OCI-LY1 (cell line): ENCODE data around the gene FRS3.

Source experiments
- H2AFZ ChIP-seq: fragments of 200-600 bp; sonication (generic), shearing (Covaris generic); 2 replicates; pipeline ENCODE4 v1.6.0; 2014; ENCODE audit warnings: antibody characterized with exemption, mild to moderate bottlenecking, low read length
- H3F3A ChIP-seq: fragments of 200-600 bp; sonication (generic), shearing (Covaris generic); 2 replicates; pipeline ENCODE4 v1.6.0; 2014; ENCODE audit warnings: mild to moderate bottlenecking, antibody characterized with exemption, low read length, moderate library complexity; ENCODE audit not compliant: insufficient read depth
- H3K27ac ChIP-seq: fragments of 200-600 bp; sonication (generic); 2 replicates; pipeline ENCODE4 v1.5.1; 2014; ENCODE audit warnings: low read length, mixed run types, mild to moderate bottlenecking, low read depth; ENCODE audit not compliant: poor library complexity, severe bottlenecking
- H3K27me3 ChIP-seq: fragments of 200-600 bp; sonication (generic); 2 replicates; pipeline ENCODE4 v1.6.0; 2014; ENCODE audit warnings: antibody characterized with exemption, mild to moderate bottlenecking, low read length, moderate library complexity; ENCODE audit not compliant: insufficient read depth
- H3K36me3 ChIP-seq: fragments of 200-600 bp; sonication (generic); 2 replicates; pipeline ENCODE4 v1.6.1; 2014; ENCODE audit warnings: mild to moderate bottlenecking, antibody characterized with exemption, low read length, moderate library complexity, mixed read lengths; ENCODE audit not compliant: insufficient read depth
- H3K4me1 ChIP-seq: fragments of 200-600 bp; sonication (generic); 2 replicates; pipeline ENCODE4 v1.5.1; 2014; ENCODE audit warnings: mild to moderate bottlenecking, low read length, moderate library complexity; ENCODE audit not compliant: insufficient read depth, severe bottlenecking
- H3K4me2 ChIP-seq: fragments of 200-600 bp; sonication (generic), shearing (Covaris generic); 2 replicates; pipeline ENCODE4 v1.6.1; 2014; ENCODE audit warnings: low read length
- H3K4me3 ChIP-seq: fragments of 200-600 bp; sonication (generic); 2 replicates; pipeline ENCODE4 v1.5.1; 2014; ENCODE audit warnings: low read length, low read depth, mild to moderate bottlenecking, mixed read lengths; ENCODE audit not compliant: poor library complexity, severe bottlenecking
- H3K79me2 ChIP-seq: fragments of 200-600 bp; shearing (Covaris generic); 2 replicates; pipeline ENCODE4 v1.6.1; 2016; ENCODE audit warnings: mixed run types, low read length, mixed read lengths; ENCODE audit not compliant: insufficient read depth
- H3K9ac ChIP-seq: fragments of 200-600 bp; sonication (generic), shearing (Covaris generic); 2 replicates; pipeline ENCODE4 v1.6.1; 2014; ENCODE audit warnings: mild to moderate bottlenecking, low read length, mixed read lengths
- H3K9me2 ChIP-seq: fragments of 200-600 bp; sonication (generic), shearing (Covaris generic); 2 replicates; pipeline ENCODE4 v1.6.1; 2014; ENCODE audit warnings: low read depth, mild to moderate bottlenecking, low read length, mixed read lengths
- H3K9me3 ChIP-seq: fragments of 200-600 bp; shearing (Covaris generic); 2 replicates; pipeline ENCODE4 v1.6.1; 2014; ENCODE audit warnings: low read length, mixed read lengths
- H4K20me1 ChIP-seq: fragments of 200-600 bp; sonication (generic), shearing (Covaris generic); 2 replicates; pipeline ENCODE4 v1.6.0; 2016; ENCODE audit warnings: mild to moderate bottlenecking, low read length; ENCODE audit not compliant: insufficient read depth
- CTCF ChIP-seq: fragments of 200-600 bp; sonication (generic), shearing (Covaris generic); IDR thresholded peaks from 2 replicates; pipeline ENCODE4 v1.5.1; 2017; ENCODE audit warnings: mild to moderate bottlenecking, antibody characterized with exemption, low read length, moderate library complexity, mixed read lengths
- EZH2 ChIP-seq: fragments of 200-600 bp; sonication (generic), shearing (Covaris generic); IDR thresholded peaks from 2 replicates; pipeline ENCODE4 v1.8.0; 2017; ENCODE audit warnings: borderline replicate concordance, mixed run types, mild to moderate bottlenecking, antibody characterized with exemption, low read length, moderate library complexity, mixed read lengths

Gene FRS3

DNA sequence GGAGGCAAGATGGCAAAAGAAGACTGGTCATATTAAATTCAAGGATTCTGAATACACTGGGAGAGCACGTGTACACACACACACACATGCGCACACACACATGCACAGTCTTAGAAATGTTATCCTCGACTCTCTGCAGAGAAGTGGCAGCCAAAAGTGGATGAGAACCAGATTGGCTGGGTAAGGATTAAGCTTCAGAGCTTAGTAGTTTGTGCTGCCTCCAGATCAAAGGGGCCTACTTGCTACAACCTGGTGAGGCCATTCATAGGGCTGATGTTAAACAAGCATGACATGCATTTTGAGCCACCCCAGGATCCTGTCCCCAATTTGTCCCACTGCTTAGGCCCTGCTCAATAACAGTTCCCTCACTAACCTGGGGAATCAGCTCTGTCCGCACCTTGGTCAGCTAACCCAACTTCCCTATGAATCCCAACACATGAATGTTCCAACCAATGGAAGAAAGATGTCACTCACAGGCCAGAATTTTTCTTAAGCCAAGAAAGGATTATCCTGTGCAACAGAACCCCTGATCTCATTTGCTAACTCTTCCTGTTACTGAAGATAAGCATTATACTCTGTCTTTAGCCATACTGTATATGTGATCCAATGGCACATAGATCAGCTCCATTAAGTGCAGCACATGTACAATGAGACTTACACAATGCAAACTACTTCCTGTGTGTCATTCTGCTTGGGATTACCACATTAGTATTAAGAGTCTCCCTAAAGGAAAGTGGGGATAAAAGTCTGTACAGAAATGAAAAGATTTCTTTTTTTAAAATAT is 38.8 kb upstream of the FRS3 start:
- H3K9ac ChIP-seq, result no peak overlapping the region
- no peak overlapping the region for H2AFZ ChIP-seq
- H3K9me2 ChIP-seq, result no peaks in the 10 kb centered on the region

GRCh38 chr6:41815587-41815986 is 35.9 kb upstream of the FRS3 start:
- no peaks in the 10 kb centered on the region for H3K9me3 ChIP-seq
- no peak overlapping the region for H3K4me3 ChIP-seq
- H3K4me2 ChIP-seq, result no peak overlapping the region
- TF ChIP-seq CTCF, result no peak
- TF ChIP-seq EZH2, result no peak
- H3K36me3 ChIP-seq, result peaks cover 5% of the 10 kb centered on the region; the same call in 1 of the 2 replicates
- no peaks in the 10 kb centered on the region for H3K4me1 ChIP-seq
- H3K27ac ChIP-seq, result no peak overlapping the region
- peaks cover 5% of the 10 kb centered on the region for H3F3A ChIP-seq
- no peaks in the 10 kb centered on the region for H4K20me1 ChIP-seq
- H3K79me2 ChIP-seq, result no peaks in the 10 kb centered on the region
- H3K9ac ChIP-seq, result no peak overlapping the region
- H3K27me3 ChIP-seq, result no peaks in the 10 kb centered on the region
- H2AFZ ChIP-seq, result no peak overlapping the region
- no peaks in the 10 kb centered on the region for H3K9me2 ChIP-seq

More for the DNA sequence above, 38.8 kb upstream of the FRS3 start:
- H3K27me3 ChIP-seq, result no peaks in the 10 kb centered on the region
- H3F3A ChIP-seq, result peaks cover 5% of the 10 kb centered on the region; the same call in 1 of the 2 replicates
- TF ChIP-seq EZH2 (no peak), CTCF (no peak)
- no peak overlapping the region for H3K27ac ChIP-seq
- H3K4me3 ChIP-seq, result no peak overlapping the region
- H3K36me3 ChIP-seq, result peaks cover 5% of the 10 kb centered on the region; the same call in 1 of the 2 replicates
- H3K4me1 ChIP-seq, result no peaks in the 10 kb centered on the region
- no peak overlapping the region for H3K4me2 ChIP-seq
- H4K20me1 ChIP-seq, result no peaks in the 10 kb centered on the region
- no peaks in the 10 kb centered on the region for H3K79me2 ChIP-seq
- no peaks in the 10 kb centered on the region for H3K9me3 ChIP-seq

DNA sequence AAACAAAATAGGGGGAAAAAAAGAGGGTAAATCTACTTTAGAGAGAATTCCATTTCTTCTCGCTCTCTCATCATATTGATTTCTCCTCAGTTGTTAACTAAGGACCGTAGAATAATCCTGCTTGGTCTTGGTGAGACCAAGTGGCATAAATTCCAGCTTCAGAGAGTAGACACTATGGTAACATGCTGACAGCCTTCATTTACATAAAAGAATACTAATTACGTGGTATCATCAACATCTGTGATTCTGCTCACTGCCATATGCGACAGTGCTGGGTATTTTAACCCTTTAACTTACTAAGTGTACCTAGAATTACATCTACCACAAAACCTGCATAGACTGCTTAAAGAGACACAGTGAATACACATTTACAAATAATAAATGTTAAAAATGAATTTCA is 34.9 kb upstream of the FRS3 start:
- Histone ChIP-seq H2AFZ (no peak overlapping the region), H3K9me2 (no peaks in the 10 kb centered on the region), H3K9ac (no peak overlapping the region), H3F3A (peaks cover 5% of the 10 kb centered on the region), H3K4me1 (no peaks in the 10 kb centered on the region), H3K9me3 (no peaks in the 10 kb centered on the region), H4K20me1 (no peaks in the 10 kb centered on the region), H3K4me3 (no peak overlapping the region), H3K27me3 (no peaks in the 10 kb centered on the region), H3K36me3 (peaks cover 5% of the 10 kb centered on the region; the same call in 1 of the 2 replicates), H3K79me2 (no peaks in the 10 kb centered on the region), H3K27ac (no peak overlapping the region), H3K4me2 (no peak overlapping the region)
- TF ChIP-seq EZH2 (no peak), CTCF (no peak)
